ENCODE data around the gene ATP10A. TPM values are rescaled to one million over a fixed set of nuclear protein-coding genes. Genes with fewer than 3 reads are reported as not detected.

ATP10A gene
- total RNA-seq, 4 donors from 2014 or later: 1.6 to 8.2 (median 3.7) TPM

DNA sequence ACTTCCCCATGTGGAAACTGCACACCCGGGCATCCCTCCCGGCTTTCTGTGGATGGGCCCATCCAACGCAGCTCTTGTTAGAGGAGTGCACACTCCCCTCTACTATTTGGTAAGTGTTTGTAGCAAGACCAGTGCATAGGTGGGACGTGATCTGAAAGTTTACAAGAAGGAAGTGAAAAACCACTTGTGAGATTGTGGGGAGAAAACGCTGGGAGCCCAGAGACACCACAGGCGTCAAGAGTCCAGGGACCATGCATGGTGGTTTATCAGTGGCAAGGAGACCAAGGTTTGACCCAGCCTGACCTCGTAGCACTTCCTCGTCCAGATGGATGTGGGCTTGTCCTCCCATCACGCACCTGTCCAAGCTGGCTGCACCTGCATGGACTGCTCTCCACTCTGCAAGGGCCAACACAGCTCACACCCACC, 51.6 kb downstream of the ATP10A start:
- intact Hi-C loops (cut with DNase I; ENCODE audit: low total_unique reads): no loop called here
- no peak overlapping the region for H3K4me3 ChIP-seq (ENCODE audit: low read depth, poor library complexity, severe bottlenecking)
- DNase-seq (ENCODE audit: low spot score in 2 of 2): peak in 1 of 2 donors; percentile 54
- WGBS, 2 donors: 86 to 87% methylated on average over 9 of the region's 9 CpGs
- TF ChIP-seq CTCF (IDR thresholded peaks at IDR 0.05) (no peak), POLR2A (IDR thresholded peaks at IDR 0.05) (no peak)

GRCh38 chr15:25810631-25811091, 52.5 kb downstream of the ATP10A start:
- no peak for DNase-seq (ENCODE audit: low spot score in 2 of 2)
- 56 to 70% methylated on average over 13 of the region's 13 CpGs for WGBS, 2 donors
- intact Hi-C loops (cut with DNase I; ENCODE audit: low total_unique reads): no loop called here
- TF ChIP-seq CTCF (IDR thresholded peaks at IDR 0.05) (no peak), POLR2A (IDR thresholded peaks at IDR 0.05) (no peak)
- no peak overlapping the region for H3K4me3 ChIP-seq (ENCODE audit: low read depth, poor library complexity, severe bottlenecking)

DNA sequence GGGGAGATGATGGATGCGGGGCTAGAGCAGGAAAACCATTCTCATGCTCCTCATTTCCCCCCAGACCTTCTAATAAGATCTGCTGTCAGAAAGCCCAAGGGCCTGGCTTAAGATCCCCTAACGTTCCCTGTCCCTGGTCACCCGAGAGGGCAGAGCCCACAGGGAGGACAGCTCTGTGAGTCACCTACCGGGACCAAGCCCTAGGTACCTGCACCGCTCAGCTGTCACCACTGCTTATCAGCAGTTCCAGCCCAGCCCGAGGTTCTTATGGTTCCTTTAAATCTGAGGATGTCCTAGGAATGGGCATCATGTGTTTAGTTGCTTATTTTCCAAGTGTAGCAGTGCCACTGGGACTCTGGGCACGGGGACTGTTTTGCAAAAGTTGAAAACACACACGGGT, 53.0 kb downstream of the ATP10A start:
- TF ChIP-seq CTCF (IDR thresholded peaks at IDR 0.05): no peak
- no peak for TF ChIP-seq POLR2A (IDR thresholded peaks at IDR 0.05)
- H3K4me3 ChIP-seq (ENCODE audit: low read depth, poor library complexity, severe bottlenecking): no peak overlapping the region
- WGBS, 2 donors: 81 to 83% methylated on average over 8 of the region's 8 CpGs
- DNase-seq (ENCODE audit: low spot score in 2 of 2): no peak
- intact Hi-C loops (cut with DNase I; ENCODE audit: low total_unique reads): no loop called here

DNA sequence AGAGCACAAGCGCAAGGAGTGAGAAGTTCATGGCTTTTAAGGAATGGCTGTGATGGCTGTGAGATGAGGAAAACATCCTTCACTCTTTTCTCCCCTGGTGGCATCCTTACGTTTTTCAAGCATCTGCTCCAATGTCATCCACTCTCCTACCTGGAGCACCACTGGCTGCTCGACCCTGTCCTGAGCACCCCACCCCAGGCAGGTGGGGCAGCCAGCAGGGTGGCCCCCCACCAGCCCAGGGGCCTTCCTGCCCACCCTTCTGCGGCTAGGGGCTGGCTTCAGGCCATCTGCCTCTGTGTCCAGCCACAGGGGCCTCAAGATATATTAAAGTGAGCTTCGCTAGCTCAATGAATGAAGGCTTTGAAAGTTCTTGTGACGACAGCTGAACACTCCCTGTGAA, 56.1 kb downstream of the ATP10A start:
- WGBS, 2 donors: 71 to 88% methylated on average over 6 of the region's 6 CpGs
- no peak for DNase-seq (ENCODE audit: low spot score in 2 of 2)
- intact Hi-C loops (cut with DNase I; ENCODE audit: low total_unique reads): no loop called here
- TF ChIP-seq CTCF (IDR thresholded peaks at IDR 0.05) (no peak), POLR2A (IDR thresholded peaks at IDR 0.05) (no peak)
- H3K4me3 ChIP-seq (ENCODE audit: low read depth, poor library complexity, severe bottlenecking): no peak overlapping the region

DNA sequence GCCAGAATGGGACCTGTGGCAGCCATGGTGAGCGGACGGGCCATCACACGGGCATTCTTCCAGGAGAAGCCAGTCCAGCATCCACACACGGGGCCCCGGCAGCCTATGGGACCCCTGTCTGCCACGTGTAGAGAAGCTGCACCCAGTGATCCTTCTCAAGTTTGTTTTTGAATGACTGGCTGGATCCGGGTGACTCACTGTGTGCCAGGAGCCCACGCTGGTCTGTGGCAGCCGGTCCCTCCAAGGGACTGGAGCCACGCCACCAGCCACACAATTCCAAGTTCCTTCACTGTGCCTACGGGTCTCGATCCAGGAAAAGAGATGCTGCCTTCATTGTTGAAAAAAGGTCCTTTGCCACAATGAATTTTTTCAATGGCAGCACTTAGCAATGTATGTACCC, 58.1 kb downstream of the ATP10A start:
- H3K4me3 ChIP-seq (ENCODE audit: low read depth, poor library complexity, severe bottlenecking): no peak overlapping the region
- 60 to 61% methylated on average over 12 of the region's 12 CpGs for WGBS, 2 donors
- DNase-seq (ENCODE audit: low spot score in 2 of 2): peak in 1 of 2 donors; percentile 70
- intact Hi-C loops (cut with DNase I; ENCODE audit: low total_unique reads): no loop called here
- no peak for TF ChIP-seq POLR2A (IDR thresholded peaks at IDR 0.05)
- no peak for TF ChIP-seq CTCF (IDR thresholded peaks at IDR 0.05)

GRCh38 chr15:25804451-25804850, 58.7 kb downstream of the ATP10A start:
- TF ChIP-seq POLR2A (IDR thresholded peaks at IDR 0.05): no peak
- TF ChIP-seq CTCF (IDR thresholded peaks at IDR 0.05): no peak
- intact Hi-C loops (cut with DNase I; ENCODE audit: low total_unique reads): no loop called here
- no peak overlapping the region for H3K4me3 ChIP-seq (ENCODE audit: low read depth, poor library complexity, severe bottlenecking)
- DNase-seq (ENCODE audit: low spot score in 2 of 2): peak in 1 of 2 donors; percentile 56
- 82 to 84% methylated on average over 7 of the region's 7 CpGs for WGBS, 2 donors
